ENCODE measurements around the gene RPL28. TPM values are rescaled to one million over a fixed set of nuclear protein-coding genes. Genes with fewer than 3 reads are reported as not detected.

RPL28 gene
- total and polyA plus RNA-seq, 2 of the 4 experiments (the other 2 are of a cell fraction), result 386 to 1,693 TPM

- no peak overlapping the region for H3K27ac ChIP-seq (ENCODE audit: insufficient read depth, low read length)
- no peak overlapping the region for H2AFZ ChIP-seq (replicated peaks; ENCODE audit: low read length, poor library complexity)
- no peak overlapping the region for H3K14ac ChIP-seq (replicated peaks; ENCODE audit: low read depth, low read length)
- peaks cover 14% of the 10 kb centered on the region for H3K36me3 ChIP-seq (ENCODE audit: control insufficient read depth, insufficient read depth, low read length)
- DNase-seq, result no peak
- H3K9ac ChIP-seq (ENCODE audit: low read depth, low read length), result no peak overlapping the region
- no peak overlapping the region for H3K4ac ChIP-seq (ENCODE audit: low read depth, low read length)
- no peak overlapping the region for H2BK5ac ChIP-seq (ENCODE audit: low read depth, low read length, poor library complexity, severe bottlenecking)
- H3K56ac ChIP-seq (ENCODE audit: extremely low read depth, insufficient read depth, low read length), result no peak overlapping the region
- H2BK20ac ChIP-seq (ENCODE audit: low read depth, low read length), result no peak overlapping the region
- no peak overlapping the region for H4K5ac ChIP-seq (ENCODE audit: low read depth, low read length)
- H3K18ac ChIP-seq (ENCODE audit: low read depth, low read length), result no peak overlapping the region
- peaks cover 15% of the 10 kb centered on the region for H3K9me1 ChIP-seq (ENCODE audit: insufficient read depth, low read length)
- no peak overlapping the region for H4K91ac ChIP-seq (ENCODE audit: insufficient read depth, low read depth, low read length)
- H3K4me3 ChIP-seq (ENCODE audit: insufficient read depth, low read depth, low read length), result no peak overlapping the region
- no peaks in the 10 kb centered on the region for H3K9me3 ChIP-seq (ENCODE audit: control insufficient read depth, insufficient read depth, low read length)
- peaks cover 17% of the 10 kb centered on the region for H3K4me1 ChIP-seq (ENCODE audit: control insufficient read depth, insufficient read depth, low read length)
- TF ChIP-seq BHLHE40 (IDR thresholded peaks at IDR 0.05; ENCODE audit: low read depth, low read length) (no peak), RFX5 (IDR thresholded peaks at IDR 0.05; ENCODE audit: low read depth, low read length) (no peak), FOS (IDR thresholded peaks at IDR 0.05; ENCODE audit: low read depth, low read length) (no peak), CEBPB (IDR thresholded peaks at IDR 0.05; ENCODE audit: low read depth, low read length) (no peak)
- ChIA-PET CTCF (no interaction called here), POLR2A (ENCODE audit: unreplicated experiment) (no interaction called here)
- H2BK15ac ChIP-seq (ENCODE audit: low read depth, low read length), result no peak overlapping the region
- no peak overlapping the region for H2AK9ac ChIP-seq (replicated peaks; ENCODE audit: low read depth, low read length, poor library complexity)
- H3K79me1 ChIP-seq (ENCODE audit: low read depth in 1 of 2, low read length in 2 of 2), result peaks cover 0 to 17% of the 10 kb centered on the region in 2 experiments; a peak in 2 of 4 replicates
- no peak overlapping the region for H3K4me2 ChIP-seq (ENCODE audit: low read depth, low read length)
- in situ Hi-C loops (cut with MboI; ENCODE audit: low sequenced_read_pairs) (no loop called here), intact Hi-C loops (cut with micrococcal nuclease) (no loop called here), dilution Hi-C loops (cut with HindIII; ENCODE audit: low sequenced_read_pairs, unreplicated experiment) (no loop called here)
- WGBS, 2 experiments (ENCODE audit: extremely low coverage in 2 of 2, insufficient read length in 1 of 2), result 90% methylated on average over 2 of the region's 2 CpGs; no CpG with 5 or more reads in 1 of the 2 experiments
- no peak for ATAC-seq (ENCODE audit: low read depth)
- no peak overlapping the region for H2BK120ac ChIP-seq (ENCODE audit: low read depth, low read length)
- no peak overlapping the region for H4K8ac ChIP-seq (ENCODE audit: low read depth in 2 of 2, low read length in 2 of 2)
- no peak overlapping the region for H3K23ac ChIP-seq (ENCODE audit: low read depth, low read length)
- peaks cover 20% of the 10 kb centered on the region for H4K20me1 ChIP-seq (ENCODE audit: insufficient read depth, low read length)
- H2AK5ac ChIP-seq (ENCODE audit: low read depth, low read length), result no peak overlapping the region
- H3K27me3 ChIP-seq (ENCODE audit: control insufficient read depth, insufficient read depth, low read length), result no peaks in the 10 kb centered on the region; the same call in 1 of the 2 replicates
- BruUV-seq (replicated peaks), result no TSS peak
Measured at GRCh38 chr19:55410168-55410567, 24.4 kb downstream of the RPL28 start.

Data from IMR-90 (cell line).